ENCODE measurements around the gene MTX1.

MTX1 gene

DNA sequence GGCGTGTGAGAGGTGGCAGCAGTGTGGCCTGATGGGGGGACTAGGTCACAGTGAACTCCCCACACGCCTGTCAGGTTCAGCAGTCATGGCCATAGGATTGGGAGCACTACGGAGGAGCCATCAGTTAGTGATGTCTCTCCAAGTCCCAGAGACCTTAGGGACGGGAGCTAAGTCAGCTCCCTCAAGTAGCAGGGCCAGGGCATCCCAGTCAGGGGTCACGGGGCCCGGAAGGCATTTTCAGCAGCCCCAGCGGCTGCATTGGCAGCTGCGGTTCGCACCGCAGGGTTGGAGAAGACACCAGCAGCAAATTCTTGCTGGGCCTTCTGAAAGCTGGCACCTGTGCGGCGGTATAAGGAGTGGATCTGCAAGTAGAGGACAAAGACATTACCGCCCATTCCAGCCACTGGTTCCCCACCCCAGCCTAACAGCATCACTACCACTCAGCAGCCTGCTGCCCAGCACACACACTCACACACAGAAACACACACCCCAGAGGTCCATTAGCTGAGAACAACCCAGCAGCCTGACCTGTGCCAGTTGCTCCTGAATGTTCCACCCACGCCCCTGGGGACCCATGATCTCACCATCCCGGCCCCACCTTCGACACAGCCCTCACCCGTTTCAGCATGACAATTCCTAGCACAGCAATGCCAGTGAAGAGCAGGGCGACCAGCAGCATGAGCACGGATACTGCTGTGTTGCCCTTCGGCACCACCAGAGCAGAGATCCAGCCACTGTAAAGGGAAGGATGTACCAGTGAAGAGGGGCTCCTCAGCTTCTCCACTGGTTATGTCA, 47.8 kb downstream of the MTX1 start:
- Histone ChIP-seq H3F3A (ENCODE audit: control insufficient read depth, insufficient read depth) (peaks cover 10% of the 10 kb centered on the region; the same call in 1 of the 2 replicates), H3K79me2 (ENCODE audit: control insufficient read depth, low read length) (peaks cover 25% of the 10 kb centered on the region), H3K36me3 (ENCODE audit: control insufficient read depth, low read length) (peaks cover 40% of the 10 kb centered on the region), H3K27me3 (ENCODE audit: control insufficient read depth, low read length) (no peaks in the 10 kb centered on the region), H3K4me2 (ENCODE audit: low read length) (peak overlapping the region; percentile 98), H3K9me2 (replicated peaks; ENCODE audit: control insufficient read depth, low read length) (no peaks in the 10 kb centered on the region), H3K27ac (ENCODE audit: low read depth, low read length) (no peak overlapping the region), H4K20me1 (ENCODE audit: control insufficient read depth, insufficient read depth, low read depth, low read length) (no peaks in the 10 kb centered on the region), H3K9me3 (ENCODE audit: control insufficient read depth, insufficient read depth, low read length) (no peaks in the 10 kb centered on the region), H3K4me3 (ENCODE audit: low read length) (peak overlapping the region; percentile 95), H3K4me1 (ENCODE audit: control insufficient read depth, low read length) (peaks cover 36% of the 10 kb centered on the region)
- no peak for TF ChIP-seq EZH2phosphoT487 (IDR thresholded peaks at IDR 0.05; ENCODE audit: borderline replicate concordance, low read length)
- TF ChIP-seq, protein P1, sequence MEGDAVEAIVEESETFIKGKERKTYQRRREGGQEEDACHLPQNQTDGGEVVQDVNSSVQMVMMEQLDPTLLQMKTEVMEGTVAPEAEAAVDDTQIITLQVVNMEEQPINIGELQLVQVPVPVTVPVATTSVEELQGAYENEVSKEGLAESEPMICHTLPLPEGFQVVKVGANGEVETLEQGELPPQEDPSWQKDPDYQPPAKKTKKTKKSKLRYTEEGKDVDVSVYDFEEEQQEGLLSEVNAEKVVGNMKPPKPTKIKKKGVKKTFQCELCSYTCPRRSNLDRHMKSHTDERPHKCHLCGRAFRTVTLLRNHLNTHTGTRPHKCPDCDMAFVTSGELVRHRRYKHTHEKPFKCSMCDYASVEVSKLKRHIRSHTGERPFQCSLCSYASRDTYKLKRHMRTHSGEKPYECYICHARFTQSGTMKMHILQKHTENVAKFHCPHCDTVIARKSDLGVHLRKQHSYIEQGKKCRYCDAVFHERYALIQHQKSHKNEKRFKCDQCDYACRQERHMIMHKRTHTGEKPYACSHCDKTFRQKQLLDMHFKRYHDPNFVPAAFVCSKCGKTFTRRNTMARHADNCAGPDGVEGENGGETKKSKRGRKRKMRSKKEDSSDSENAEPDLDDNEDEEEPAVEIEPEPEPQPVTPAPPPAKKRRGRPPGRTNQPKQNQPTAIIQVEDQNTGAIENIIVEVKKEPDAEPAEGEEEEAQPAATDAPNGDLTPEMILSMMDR (IDR thresholded peaks at IDR 0.05; ENCODE audit: low read depth, low read length, poor library complexity, severe bottlenecking), result no peak

DNA sequence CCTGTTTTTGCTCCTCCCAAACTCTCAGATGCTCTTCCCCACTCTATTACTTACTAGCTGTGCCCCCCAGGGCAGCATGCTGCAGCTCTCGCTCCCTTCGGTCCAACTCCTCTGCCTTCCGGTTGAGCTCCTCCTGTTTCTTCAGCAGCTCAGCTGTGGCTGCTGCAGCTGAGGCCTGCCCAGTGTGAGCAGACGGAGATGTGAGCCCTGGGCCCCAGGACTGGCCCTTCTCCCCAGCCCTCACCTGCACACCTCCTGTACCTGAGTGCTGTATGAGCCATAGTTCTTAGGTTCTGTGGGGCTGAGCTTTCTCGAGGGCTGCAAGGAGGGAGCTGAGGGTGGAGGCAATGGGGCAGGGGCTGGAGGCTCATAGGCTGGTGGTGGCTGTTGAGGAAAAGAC, 51.8 kb downstream of the MTX1 start:
- H3K4me2 ChIP-seq (ENCODE audit: low read length), result peak overlapping the region; percentile 91; the same call in 1 of the 2 replicates
- H4K20me1 ChIP-seq (ENCODE audit: control insufficient read depth, insufficient read depth, low read depth, low read length), result no peaks in the 10 kb centered on the region
- no peaks in the 10 kb centered on the region for H3K9me3 ChIP-seq (ENCODE audit: control insufficient read depth, insufficient read depth, low read length)
- H3K79me2 ChIP-seq (ENCODE audit: control insufficient read depth, low read length), result peaks cover 21% of the 10 kb centered on the region
- peaks cover 28% of the 10 kb centered on the region for H3F3A ChIP-seq (ENCODE audit: control insufficient read depth, insufficient read depth)
- peaks cover 67% of the 10 kb centered on the region for H3K36me3 ChIP-seq (ENCODE audit: control insufficient read depth, low read length)
- no peaks in the 10 kb centered on the region for H3K27me3 ChIP-seq (ENCODE audit: control insufficient read depth, low read length)
- no peak overlapping the region for H3K27ac ChIP-seq (ENCODE audit: low read depth, low read length)
- no peaks in the 10 kb centered on the region for H3K9me2 ChIP-seq (replicated peaks; ENCODE audit: control insufficient read depth, low read length)
- H3K4me3 ChIP-seq (ENCODE audit: low read length), result no peak overlapping the region
- peaks cover 27% of the 10 kb centered on the region for H3K4me1 ChIP-seq (ENCODE audit: control insufficient read depth, low read length)
- TF ChIP-seq, protein P1 (IDR thresholded peaks at IDR 0.05; ENCODE audit: low read depth, low read length, poor library complexity, severe bottlenecking), result no peak
- no peak for TF ChIP-seq EZH2phosphoT487 (IDR thresholded peaks at IDR 0.05; ENCODE audit: borderline replicate concordance, low read length)

DNA sequence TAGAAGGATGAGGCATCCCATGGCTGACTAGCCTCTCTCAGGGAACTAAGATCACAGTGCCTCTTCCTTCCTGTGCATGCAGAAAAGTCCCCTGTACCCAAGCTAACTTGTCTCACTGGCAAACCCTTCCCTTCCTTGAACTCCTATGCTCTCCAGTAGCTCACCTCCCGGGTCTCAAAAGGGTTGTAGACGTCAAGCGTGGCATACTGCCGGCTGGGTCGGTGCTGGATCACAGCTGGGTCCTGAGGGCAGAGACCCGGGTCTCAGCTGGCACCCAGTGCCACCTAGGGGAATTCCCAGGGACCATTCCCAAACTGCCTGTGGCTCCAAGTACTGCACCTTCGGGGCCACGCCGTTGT, 53.0 kb downstream of the MTX1 start:
- H3K9me2 ChIP-seq (replicated peaks; ENCODE audit: control insufficient read depth, low read length), result no peaks in the 10 kb centered on the region
- no peaks in the 10 kb centered on the region for H3K9me3 ChIP-seq (ENCODE audit: control insufficient read depth, insufficient read depth, low read length)
- no peaks in the 10 kb centered on the region for H4K20me1 ChIP-seq (ENCODE audit: control insufficient read depth, insufficient read depth, low read depth, low read length)
- TF ChIP-seq, protein P1 (IDR thresholded peaks at IDR 0.05; ENCODE audit: low read depth, low read length, poor library complexity, severe bottlenecking), result peak; percentile 20
- no peak for TF ChIP-seq EZH2phosphoT487 (IDR thresholded peaks at IDR 0.05; ENCODE audit: borderline replicate concordance, low read length)
- peak overlapping the region; percentile 25 for H3K27ac ChIP-seq (ENCODE audit: low read depth, low read length)
- peak overlapping the region; percentile 91 for H3K4me2 ChIP-seq (ENCODE audit: low read length)
- peak overlapping the region; percentile 84 for H3K4me3 ChIP-seq (ENCODE audit: low read length)
- H3K36me3 ChIP-seq (ENCODE audit: control insufficient read depth, low read length), result peaks cover 69% of the 10 kb centered on the region
- H3K27me3 ChIP-seq (ENCODE audit: control insufficient read depth, low read length), result no peaks in the 10 kb centered on the region
- peaks cover 39% of the 10 kb centered on the region for H3F3A ChIP-seq (ENCODE audit: control insufficient read depth, insufficient read depth)
- peaks cover 19% of the 10 kb centered on the region for H3K4me1 ChIP-seq (ENCODE audit: control insufficient read depth, low read length)
- peaks cover 21% of the 10 kb centered on the region for H3K79me2 ChIP-seq (ENCODE audit: control insufficient read depth, low read length)

All from DOHH2 (cell line).